GM21526 (cell line): Measurements from ENCODE around the gene CTBP2.
"Not testable (repeated sequence)": the region's sequence is repeated elsewhere in the genome, so short reads cannot be mapped to it uniquely, and the experiment has no call there.

Source experiments
- ATAC-seq: cut with Tn5 transposase; IDR thresholded peaks from one replicate; pipeline ENCODE4 v1.9.1; 2021; ENCODE audit warnings: moderate library complexity; ENCODE audit not compliant: unreplicated experiment, low FRiP score

The CTBP2 gene

DNA sequence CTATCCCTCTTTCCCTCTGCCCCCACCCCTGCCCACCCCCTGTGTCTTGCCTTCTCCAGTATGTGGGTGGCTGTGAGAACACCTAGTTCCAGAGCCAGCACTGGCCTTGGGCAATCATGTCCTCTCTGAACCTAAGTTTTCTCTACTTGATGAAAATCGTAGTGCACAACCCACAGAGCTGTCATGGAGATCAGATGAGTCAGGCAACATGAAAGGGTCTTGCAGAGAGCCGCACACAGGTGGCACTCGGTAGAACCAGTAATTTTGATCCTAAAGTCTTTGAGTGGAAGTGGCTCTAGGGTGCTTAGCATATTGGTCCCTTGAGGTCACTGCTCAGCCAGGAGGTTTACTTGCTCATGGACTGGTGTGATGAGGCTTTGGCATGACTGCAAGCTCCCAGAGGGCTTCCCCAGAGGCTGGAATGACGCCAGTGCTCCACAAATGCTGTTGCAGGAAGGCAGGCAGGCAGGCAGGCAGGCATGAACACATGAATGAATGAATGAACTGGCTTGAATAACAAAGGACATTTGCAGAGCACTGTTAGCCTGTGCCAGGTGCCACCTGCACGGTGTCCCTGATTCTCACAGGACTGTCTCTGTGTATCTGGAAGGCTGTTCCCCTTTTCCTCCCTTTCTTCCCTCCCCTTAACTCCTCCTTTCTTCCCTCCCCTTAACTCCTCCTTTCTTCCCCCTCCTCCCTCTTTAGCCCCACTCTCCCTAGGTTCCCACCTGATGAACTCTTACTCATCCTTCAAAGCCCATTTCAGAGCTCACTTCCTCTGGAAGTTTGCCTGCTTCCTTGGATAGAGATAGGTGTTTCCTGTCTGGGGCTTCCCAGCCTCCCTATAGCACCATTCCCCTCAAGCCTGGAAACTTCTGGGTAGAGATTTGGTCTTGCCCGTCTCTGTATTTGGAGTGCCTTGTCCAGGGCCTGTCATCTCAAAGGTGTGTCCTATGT, 27.2 kb upstream of the CTBP2 start:
- no peak for ATAC-seq

DNA sequence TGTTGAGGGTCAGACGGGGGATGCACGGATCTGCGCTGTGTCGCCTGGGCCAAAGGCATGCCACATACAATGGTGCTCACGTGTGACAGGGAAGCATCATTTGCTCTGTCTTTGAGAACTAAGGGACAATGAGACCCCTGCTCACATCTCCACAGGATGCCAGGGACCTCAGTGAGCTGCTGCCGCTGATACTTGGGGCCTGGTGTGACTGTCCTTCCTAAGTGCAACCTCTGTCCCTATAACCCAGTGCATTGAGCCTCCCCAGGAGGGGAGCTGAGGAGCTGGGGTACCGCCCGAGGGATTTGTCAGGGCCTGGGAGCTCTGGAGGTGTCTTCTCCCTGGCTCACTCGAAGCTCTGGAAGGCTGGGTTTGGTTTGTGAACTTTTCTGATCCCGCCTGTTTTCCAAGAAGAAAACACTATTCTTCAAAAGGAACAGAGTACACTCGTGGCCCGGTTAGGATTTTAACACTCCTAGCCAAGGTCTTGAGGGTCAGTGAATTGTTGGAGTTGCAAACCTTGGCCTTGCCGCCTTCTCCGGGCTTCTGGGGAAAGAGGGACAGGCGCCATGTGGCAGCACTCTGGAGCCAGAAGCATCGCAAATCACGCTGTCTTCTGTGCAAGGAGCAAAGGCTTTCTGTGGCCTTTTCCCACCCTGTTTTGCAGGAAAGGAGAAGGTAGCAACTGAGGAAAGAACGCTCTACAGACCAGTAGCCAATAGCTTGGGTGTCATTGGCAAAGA, 26.2 kb upstream of the CTBP2 start:
- ATAC-seq = no peak

DNA sequence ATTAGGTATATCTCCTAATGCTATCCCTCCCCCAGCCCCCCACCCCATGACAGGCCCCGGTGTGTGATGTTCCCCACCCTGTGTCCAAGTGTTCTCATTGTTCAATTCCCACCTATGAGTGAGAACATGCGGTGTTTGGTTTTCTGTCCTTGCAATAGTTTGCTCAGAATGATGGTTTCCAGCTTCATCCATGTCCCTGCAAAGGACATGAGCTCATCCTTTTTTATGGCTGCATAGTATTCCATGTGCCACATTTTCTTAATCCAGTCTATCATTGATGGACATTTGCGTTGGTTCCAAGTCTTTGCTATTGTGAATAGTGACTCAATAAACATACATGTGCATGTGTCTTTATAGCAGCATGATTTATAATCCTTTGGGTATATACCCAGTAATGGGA, 18.7 kb upstream of the CTBP2 start:
- not testable (repeated sequence) for ATAC-seq

DNA sequence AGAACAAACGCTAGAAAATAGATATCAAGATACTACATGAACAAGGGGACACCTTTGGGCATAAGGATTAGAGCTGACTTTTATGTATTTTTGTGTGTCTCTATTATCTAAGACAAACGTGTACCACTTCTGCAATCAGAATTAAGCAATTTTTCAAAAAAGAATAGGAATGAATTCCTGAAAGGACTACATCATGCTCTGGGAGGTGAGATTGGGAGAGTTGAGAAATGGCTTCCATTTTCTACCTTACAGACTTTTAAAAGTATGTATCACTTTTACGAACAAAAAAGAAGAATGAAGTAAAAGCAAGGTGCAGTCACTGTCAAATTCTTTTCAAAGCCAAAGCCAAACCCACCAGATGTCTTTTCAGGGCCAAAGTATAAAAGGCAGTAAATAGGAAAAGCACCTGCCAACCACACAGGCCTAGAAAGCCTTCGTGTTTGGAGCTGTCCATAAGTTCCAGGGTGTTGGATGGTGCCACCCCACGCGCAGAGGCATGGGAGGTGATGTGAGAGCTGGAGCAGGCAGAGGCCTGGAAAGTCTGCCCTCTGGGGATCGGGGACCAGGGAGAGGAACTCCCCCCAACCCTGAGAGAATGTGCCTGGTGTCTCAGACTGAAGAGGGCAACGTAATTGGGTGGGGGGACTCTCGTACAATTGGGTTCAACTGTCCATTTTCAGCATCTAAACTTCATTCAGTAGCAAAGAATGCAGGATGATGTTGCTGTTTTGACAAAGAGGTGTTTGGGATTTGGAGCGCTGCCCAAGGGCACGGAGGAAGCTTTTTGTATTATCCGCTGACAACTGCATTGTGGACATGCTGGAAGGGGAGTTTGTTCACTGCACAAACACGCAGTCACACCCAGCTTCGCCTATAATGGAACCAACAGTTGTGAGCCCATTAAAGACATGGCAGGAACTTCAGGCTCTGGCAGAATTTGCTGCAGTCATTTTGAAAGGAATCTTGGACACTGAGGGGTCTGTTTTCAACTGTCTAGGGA, 17.6 kb upstream of the CTBP2 start:
- ATAC-seq = no peak

GRCh38 chr10:125175807-125176206, 15.4 kb upstream of the CTBP2 start:
- ATAC-seq = no peak

DNA sequence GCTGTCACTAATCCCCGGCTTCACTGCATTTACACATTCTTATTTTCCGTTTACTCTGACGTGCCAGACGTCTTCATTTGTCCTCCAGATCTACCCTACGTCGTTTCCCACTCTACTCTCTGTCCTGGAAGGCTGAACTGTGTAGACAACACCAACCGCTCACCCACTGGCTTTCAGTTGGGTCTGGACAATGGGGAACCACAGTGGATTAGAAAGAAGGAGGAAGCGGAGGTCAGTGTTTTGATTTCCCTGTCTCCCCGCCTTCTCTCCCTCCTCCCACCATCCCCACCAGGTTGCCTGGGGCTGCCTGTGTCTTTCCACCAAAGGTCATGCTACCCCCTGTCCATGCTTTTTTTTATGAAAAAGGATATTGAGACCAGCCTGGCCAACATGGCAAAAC, 14.0 kb upstream of the CTBP2 start:
- no peak for ATAC-seq

DNA sequence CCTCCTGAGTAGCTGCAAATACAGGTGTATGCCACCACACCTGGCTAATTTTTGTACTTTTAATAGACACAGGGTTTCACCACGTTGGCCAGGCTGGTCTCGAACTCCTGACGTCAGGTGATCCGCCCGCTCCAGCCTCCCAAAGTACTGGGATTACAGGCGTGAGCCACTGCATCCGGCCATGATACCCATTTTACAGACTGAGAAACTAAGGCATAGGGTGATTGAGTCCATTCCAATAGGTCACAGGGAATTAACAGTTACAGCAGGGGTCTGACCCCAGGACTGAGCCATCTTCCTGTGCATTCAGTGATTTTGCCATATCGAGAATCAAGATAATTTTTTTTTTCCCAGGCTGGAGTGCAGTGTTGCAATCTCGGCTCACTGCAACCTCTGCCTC, 12.3 kb upstream of the CTBP2 start:
- no peak for ATAC-seq

DNA sequence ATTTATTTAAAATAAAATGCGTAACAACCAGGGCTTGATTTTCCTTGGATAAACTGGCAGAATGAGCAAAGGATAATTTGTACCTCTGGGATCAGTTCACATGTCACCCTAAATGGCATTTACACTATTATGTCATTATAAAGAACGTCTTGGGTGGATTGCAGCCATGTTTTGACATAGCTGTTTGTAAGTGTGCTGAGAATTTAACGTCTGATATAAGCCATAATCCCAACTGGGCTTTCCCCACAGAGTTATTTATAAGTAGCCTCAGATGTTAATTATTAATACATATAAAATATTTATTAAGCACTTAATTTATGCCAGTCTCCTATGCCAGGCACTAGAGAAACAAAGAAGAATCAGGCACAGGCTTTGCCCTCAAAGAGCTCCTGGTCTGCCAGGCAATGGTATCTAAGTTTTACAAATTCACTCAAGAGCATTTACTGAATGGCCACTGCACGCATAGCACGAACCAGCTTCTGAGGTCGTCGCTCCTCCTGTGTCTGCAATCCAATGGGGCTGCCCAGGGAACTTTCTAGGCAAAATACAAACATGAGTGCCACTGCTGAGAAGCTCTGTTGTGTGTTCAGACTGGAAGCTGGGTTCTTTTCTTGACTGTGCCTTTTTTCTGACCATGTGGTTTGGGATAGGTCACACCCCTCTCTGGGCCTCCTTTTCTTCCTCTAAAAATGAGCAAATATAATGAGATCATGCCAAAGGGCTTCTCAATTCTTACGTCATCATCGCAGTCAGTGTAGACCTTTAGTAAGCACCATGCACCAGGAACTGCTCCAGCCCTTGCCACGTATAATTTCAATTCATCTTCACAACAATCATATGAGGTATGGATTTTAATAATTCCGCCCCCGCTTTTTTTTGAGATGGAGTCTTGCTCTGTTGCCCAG, 11.3 kb upstream of the CTBP2 start:
- no peak for ATAC-seq

- no peak for ATAC-seq
Measured at GRCh38 chr10:125169915-125170314, 9.6 kb upstream of the CTBP2 start.

- no peak for ATAC-seq
Measured at GRCh38 chr10:125169279-125169678, 8.9 kb upstream of the CTBP2 start.

DNA sequence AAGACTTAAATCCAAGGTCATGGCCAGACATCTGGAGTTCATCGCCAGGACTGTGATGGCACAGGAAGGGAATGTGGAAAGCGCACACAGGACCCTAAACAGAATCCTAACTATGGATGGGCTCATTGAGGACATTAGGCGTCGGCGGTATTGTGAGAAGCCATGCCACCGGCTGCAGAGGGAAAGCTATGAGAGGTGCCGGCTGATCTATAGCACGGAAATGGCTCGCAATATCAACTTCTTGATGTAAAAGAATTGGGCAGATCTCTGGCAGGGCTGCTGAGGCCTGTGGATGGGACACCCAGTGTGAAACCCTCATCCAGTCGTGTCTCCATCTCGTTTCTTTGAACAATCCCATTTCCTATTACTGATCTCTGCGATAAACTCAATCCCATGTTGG, 6.3 kb upstream of the CTBP2 start:
- no peak for ATAC-seq

DNA sequence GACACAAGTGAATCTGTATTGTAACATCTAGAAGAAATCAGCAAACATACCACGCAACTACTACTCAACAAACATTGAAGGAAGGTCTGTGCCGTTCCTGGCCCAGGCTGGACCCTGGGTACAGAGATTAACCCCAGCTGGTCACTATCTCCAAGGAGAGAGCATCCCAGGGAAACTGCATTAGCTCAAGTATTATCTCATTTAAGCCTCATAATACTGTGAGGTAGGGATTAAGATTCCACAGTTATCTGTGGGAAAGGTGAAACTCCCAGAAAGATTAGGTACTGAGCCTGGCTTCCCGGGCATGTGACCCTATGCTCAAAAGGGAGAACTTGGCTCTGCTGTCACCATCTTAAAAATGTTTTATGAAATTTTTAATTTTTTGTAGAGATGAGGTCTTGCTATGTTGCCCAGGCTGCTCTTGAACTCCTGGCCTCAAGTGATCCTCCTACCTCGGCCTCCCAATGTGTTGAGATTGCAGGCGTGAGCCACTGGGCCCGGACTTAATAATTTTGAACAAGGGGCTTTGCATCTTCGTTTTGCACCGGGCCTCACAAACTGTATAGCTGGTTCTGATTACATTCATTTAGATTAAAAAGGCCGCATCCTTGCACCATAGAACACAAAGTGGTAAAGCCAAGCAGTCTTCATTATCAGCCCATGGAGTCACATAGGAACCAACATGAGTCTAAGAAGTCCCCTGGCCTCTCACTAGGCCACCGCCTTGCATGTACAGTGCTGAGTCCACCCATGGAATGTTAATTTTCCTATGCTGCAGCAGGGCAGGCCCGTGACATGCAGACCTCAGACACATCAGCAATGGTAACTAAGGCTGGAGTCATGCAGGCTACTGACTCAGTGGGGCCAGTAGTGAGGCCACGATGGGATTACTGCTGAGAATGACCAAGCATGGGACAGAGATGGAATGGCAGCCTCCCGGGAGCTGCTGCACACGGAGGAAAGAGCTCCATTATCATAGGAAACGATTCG, 5.5 kb upstream of the CTBP2 start:
- ATAC-seq = no peak

DNA sequence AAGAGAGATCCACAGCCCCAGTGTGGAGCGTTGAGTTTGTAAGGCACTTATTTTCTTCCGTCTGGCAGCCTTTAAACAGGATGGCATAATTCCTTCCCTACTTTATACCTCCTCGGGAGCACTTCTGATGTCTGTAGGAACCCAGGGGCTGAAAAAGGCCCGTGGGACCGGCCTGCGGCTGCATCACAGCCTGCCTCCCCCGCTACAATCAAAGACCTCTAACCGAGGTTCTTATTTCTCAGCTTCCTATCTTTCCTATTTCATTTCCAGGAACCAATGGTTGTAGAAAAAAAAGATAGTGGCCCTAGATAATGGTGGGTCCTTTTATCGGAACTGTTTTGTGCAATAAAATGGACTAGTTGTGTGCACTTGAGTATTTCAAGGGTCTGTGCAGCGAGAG, 4.1 kb upstream of the CTBP2 start:
- ATAC-seq = no peak

GRCh38 chr10:125163803-125164202, 3.4 kb upstream of the CTBP2 start:
- ATAC-seq = no peak

GRCh38 chr10:125163312-125163711, 2.9 kb upstream of the CTBP2 start:
- not testable (repeated sequence) for ATAC-seq

DNA sequence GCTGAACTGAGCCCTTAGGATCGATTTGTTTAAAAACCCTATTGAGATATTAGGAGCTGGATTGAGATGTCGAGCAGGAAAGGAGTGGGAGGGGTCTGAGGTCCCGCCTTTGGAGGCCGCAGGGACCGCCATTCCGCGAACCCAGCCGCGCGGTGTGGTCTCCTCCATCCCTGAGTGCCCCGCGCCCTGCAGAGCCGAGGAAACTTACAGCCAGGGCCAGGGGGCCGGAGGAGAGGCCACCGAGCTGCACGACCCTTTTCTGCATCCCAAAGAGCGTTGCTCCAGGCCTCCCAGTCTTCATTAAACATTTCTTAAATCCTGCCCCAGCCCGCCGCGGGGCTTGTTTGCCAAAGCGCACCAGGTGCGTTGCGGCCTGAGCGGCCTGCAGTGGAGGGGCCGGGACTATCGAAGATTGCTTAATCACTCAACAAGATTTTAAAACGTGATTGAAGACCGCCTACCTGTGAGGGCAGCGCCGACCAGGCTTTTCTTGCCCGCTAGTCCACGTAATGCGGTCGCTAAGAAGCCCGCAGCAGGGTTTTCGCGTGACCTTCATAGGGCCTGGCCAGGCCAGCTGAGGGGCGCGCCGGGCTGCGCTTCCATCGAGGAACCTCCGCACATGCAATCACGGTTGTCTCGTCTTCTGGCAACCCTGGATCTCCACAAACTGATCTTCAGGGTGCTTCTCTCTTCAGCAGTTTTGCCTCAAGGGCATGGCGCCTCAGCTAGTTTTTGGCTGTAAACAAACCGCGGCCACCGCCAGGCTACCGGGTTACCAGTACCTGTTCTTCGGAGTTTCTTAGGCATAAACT, 2.0 kb upstream of the CTBP2 start:
- no peak for ATAC-seq

GRCh38 chr10:125161707-125162119, 1.4 kb upstream of the CTBP2 start:
- no peak for ATAC-seq
